ENCODE measurements around the gene GDPD3. TPM values are rescaled to one million over a fixed set of nuclear protein-coding genes. Genes with fewer than 3 reads are reported as not detected.
A peak's percentile ranks its signal among the peaks of the same experiment; 100 is the strongest.

Gene GDPD3
- polyA plus RNA-seq, 3 donors, result 9.6 TPM; not detected in 2

GRCh38 chr16:30124985-30125379 is 11.6 kb upstream of the GDPD3 start:
- no peak for TF ChIP-seq CTCF (IDR thresholded peaks at IDR 0.05)

GRCh38 chr16:30122604-30123160 is 9.3 kb upstream of the GDPD3 start:
- TF ChIP-seq CTCF (IDR thresholded peaks at IDR 0.05), result no peak
- intact Hi-C loops (cut with micrococcal nuclease), result loop anchor here (2.0 to 5.0 kb wide), 2 partner anchors 30 to 55 kb away; partner anchors contain the start of gene ALDOA (in 2 of the 2)

More at GRCh38 chr16:30124985-30125379, 11.6 kb upstream of the GDPD3 start:
- Histone ChIP-seq H3K27ac (ENCODE audit: low read depth in 1 of 2, low read length in 2 of 2) (no peak overlapping the region), H2AFZ (ENCODE audit: insufficient read depth, low read depth, low read length, poor library complexity, severe bottlenecking) (no peak overlapping the region), H3K4me3 (replicated peaks in 1 of 3; ENCODE audit: low read depth in 2 of 3, low read length in 3 of 3) (no peak overlapping the region), H3K9ac (ENCODE audit: insufficient read depth, low read length, poor library complexity, severe bottlenecking) (no peak overlapping the region), H3K4me1 (ENCODE audit: control insufficient read depth in 1 of 2, insufficient read depth in 2 of 2, low read length in 2 of 2) (peaks cover 28 to 29% of the 10 kb centered on the region in 2 donors), H4K20me1 (ENCODE audit: insufficient read depth, low read length) (no peaks in the 10 kb centered on the region), H3K9me3 (replicated peaks in 1 of 2; ENCODE audit: control insufficient read depth in 1 of 2, insufficient read depth in 1 of 2, low read length in 2 of 2) (no peaks in the 10 kb centered on the region), H3K36me3 (replicated peaks in 1 of 2; ENCODE audit: control insufficient read depth in 1 of 2, insufficient read depth in 2 of 2, low read length in 2 of 2) (peaks cover 0 to 2% of the 10 kb centered on the region in 2 donors), H3K4me2 (replicated peaks; ENCODE audit: extremely low read depth, low read length, poor library complexity, severe bottlenecking) (no peak overlapping the region), H3K27me3 (ENCODE audit: control insufficient read depth in 2 of 2, insufficient read depth in 2 of 2, low read length in 2 of 2) (no peaks in the 10 kb centered on the region), H3K79me2 (ENCODE audit: insufficient read depth, low read length) (peaks cover 14% of the 10 kb centered on the region)
- no peak overlapping the region for H3K27ac Mint-ChIP-seq
- peaks cover 0 to 5% (median 0%) of the 10 kb centered on the region in 3 donors for H3K27me3 Mint-ChIP-seq (ENCODE audit: low read depth in 3 of 3)
- 100% methylated on average over 1 of the region's 4 CpGs for WGBS (ENCODE audit: insufficient coverage)
- no peak for DNase-seq
- no peaks in the 10 kb centered on the region for H3K9me3 Mint-ChIP-seq
- H3K4me3 Mint-ChIP-seq, result no peak overlapping the region
- intact Hi-C loops (cut with micrococcal nuclease), result loop anchor here (5.0 kb wide), 1 partner anchor 58 kb away; the partner anchor contains the start of gene ALDOA (in 2 of the 2)
- peaks cover 24% of the 10 kb centered on the region for H3K4me1 Mint-ChIP-seq
- peaks cover 9 to 17% of the 10 kb centered on the region in 2 donors for H3K36me3 Mint-ChIP-seq

More at GRCh38 chr16:30122604-30123160, 9.3 kb upstream of the GDPD3 start:
- Histone ChIP-seq H3K4me3 (replicated peaks in 1 of 3; ENCODE audit: low read depth in 2 of 3, low read length in 3 of 3) (peak overlapping the region; percentile 76 to 91 (median 80)), H3K27me3 (ENCODE audit: control insufficient read depth in 2 of 2, insufficient read depth in 2 of 2, low read length in 2 of 2) (no peaks in the 10 kb centered on the region), H3K4me2 (replicated peaks; ENCODE audit: extremely low read depth, low read length, poor library complexity, severe bottlenecking) (peak overlapping the region; percentile 97), H2AFZ (ENCODE audit: insufficient read depth, low read depth, low read length, poor library complexity, severe bottlenecking) (peak overlapping the region; percentile 93), H3K9me3 (replicated peaks in 1 of 2; ENCODE audit: control insufficient read depth in 1 of 2, insufficient read depth in 1 of 2, low read length in 2 of 2) (no peaks in the 10 kb centered on the region), H3K79me2 (ENCODE audit: insufficient read depth, low read length) (peaks cover 14% of the 10 kb centered on the region), H3K27ac (ENCODE audit: low read depth in 1 of 2, low read length in 2 of 2) (peak overlapping the region; percentile 38 to 66), H4K20me1 (ENCODE audit: insufficient read depth, low read length) (no peaks in the 10 kb centered on the region), H3K9ac (ENCODE audit: insufficient read depth, low read length, poor library complexity, severe bottlenecking) (peak overlapping the region; percentile 65), H3K36me3 (replicated peaks in 1 of 2; ENCODE audit: control insufficient read depth in 1 of 2, insufficient read depth in 2 of 2, low read length in 2 of 2) (peaks cover 10 to 24% of the 10 kb centered on the region in 2 donors), H3K4me1 (ENCODE audit: control insufficient read depth in 1 of 2, insufficient read depth in 2 of 2, low read length in 2 of 2) (peaks cover 28 to 29% of the 10 kb centered on the region in 2 donors)
- 1% methylated on average over 28 of the region's 42 CpGs for WGBS (ENCODE audit: insufficient coverage)
- Mint-ChIP-seq H3K27me3 (ENCODE audit: low read depth in 3 of 3) (peaks cover 0 to 4% (median 0%) of the 10 kb centered on the region in 3 donors), H3K27ac (peak overlapping the region; percentile 28 to 93 (median 79)), H3K4me1 (peaks cover 24% of the 10 kb centered on the region), H3K36me3 (peaks cover 22 to 36% of the 10 kb centered on the region in 2 donors), H3K9me3 (no peaks in the 10 kb centered on the region), H3K4me3 (peak overlapping the region; percentile 91 to 96)
- DNase-seq, result no peak
